Stimulated activated CD4-positive, alpha-beta T cell treated with anti-CD3 and anti-CD28 coated beads, TNF-alpha, amount 100 ng/mL, for 24 hours (primary cell): ENCODE measurements around the gene NOL6.
"Not testable (repeated sequence)": the region's sequence is repeated elsewhere in the genome, so short reads cannot be mapped to it uniquely, and the experiment has no call there.

Experiments
- DNase-seq, 3 experiments: peaks; one replicate each; pipeline ENCODE4 v3.0.0-alpha.2; 2020; ENCODE audit warnings: low read depth in 3 of 3

The NOL6 gene

DNA sequence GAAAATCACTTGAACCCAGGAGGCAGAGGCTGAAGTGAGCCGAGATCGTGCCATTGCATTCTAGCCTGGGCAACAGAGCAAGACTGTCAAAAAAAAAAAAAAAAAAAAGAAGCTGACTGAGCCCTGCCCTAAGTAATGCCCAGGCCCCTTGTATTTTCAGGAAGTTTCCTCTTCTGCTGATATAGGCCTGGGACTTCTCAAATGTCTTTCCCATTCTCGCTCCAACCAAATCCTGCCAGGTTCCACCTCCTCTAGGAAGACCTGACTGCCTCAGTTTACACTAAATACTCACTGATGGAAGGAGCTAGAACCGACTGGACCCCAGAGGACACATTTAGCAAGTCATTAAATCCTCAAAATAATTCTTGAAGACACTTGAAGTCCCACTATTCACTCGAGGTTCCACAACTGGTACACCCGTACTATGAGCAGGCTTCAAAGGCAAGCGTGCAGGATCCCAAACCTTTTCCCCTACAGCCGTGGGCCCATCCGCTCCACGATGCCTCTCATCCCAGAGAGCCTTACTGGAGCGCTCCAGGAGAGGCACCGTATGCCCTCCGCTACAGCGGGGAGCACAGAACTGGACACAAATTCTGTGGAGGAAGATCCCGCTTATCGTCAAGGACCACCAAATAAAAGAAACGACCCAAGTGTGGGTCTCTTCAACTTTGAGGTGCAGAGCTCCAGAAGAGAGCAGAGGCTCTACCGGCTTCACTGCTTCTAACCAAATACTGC is 676 bp downstream of the NOL6 start:
- DNase-seq, result no peak

DNA sequence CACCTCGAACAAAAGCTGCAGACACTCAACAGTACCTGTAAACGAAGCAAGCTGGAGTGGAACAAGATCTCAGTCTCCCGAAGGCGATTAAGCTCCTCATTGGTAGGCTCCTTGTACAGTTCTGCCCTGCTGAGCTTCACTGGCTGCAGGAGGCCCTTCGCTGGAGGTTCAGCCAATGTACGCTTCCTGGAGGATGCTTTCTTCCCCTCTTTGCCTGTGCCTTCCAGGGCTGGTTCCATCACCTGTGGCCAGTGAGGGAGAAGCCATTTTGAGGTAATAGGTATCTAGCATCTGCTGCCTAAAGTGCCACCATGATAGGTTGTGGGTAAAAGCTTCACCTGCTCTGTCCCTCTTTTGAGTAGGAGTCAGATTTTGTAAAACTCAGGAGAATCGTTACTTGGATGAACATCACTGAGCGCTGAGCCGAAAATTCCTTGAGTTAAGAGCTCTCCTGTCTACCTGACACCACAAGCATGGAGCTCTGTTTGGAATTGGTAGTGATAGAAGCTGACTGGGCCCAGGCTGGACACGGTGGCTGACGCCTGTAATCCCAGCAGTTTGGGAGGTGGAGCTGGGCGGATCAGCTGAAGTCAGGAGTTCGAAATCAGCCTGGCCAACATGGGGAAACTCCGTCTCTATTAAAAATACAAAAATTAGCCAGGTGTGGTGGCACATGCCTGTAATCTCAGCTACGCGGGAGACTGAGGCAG is 1.4 kb downstream of the NOL6 start:
- no peak for DNase-seq

DNA sequence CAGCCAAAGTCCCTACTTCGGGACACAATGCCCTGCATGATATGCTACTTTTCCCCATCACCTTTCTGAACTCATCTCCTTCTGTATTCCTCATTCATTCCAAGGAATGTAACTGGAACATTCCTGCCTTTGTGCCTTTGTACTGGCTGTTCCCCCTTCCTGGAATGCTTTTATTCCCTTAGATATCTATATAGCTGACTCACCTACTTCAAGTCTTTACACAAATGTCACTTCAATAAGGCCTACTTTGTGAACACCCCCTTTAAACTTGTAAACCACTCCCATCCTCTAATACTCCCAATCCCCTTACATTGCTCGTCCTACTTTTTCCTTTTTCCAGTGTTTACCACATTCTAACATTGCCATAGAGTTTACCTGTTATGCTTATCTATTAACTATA is 2.4 kb downstream of the NOL6 start:
- DNase-seq, result no peak

DNA sequence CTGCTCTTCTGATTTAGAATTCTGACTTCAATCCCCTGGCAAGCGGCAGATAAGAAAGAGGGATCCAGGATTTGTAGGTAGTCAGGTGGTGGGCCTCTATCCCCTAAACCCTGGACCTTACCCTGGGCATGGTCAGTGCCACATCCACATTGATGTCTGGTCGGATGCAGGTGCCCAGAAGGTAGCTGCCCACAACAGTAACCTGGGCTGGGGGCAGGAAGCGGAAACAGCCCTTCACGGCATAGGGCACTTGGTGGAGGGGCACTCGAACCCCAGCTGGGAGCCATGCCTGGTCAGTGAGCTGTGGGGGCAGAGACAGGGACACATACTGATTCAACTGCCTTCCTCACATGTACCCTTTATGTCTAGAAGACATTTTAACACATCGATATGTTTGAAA is 3.8 kb downstream of the NOL6 start:
- no peak for DNase-seq

DNA sequence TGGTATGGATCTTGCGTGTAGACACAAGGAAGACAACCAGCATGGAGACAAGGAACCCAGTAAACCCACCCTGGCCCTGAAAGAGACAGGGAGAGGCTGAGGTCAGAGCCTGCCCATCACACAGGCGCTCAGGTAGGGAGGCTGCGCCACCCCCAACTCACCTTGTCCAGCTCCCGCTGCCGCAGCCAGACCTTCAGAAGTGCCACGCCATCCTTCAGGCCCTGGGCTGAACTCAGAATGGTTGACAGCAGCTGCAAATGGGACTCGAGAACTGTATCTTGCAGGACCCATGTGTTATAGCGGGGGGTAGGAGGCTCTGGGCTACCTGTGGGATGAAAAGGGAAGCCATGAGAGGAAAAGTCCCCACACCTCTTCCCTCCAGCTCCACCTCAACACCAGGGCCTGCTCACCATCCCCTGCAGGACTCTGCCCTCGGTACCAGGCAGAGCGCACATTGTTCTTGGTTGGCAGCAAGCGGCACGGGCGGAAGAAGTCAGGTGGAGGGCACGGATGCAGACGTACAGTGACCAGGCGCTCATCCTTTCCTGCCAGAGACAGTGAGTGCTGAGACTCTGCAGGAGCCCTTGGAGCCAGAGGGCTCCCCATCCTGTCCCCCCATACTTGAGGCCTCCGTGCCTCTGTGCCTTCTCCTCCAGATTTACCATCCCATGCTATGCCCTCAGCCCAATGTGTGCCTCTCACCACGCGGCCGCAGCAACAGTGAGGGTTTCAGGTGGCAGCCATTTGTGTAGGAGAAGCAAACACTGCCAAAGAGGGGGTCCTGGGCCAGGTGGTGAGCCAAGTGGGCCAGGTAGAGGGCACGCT is 4.7 kb downstream of the NOL6 start:
- DNase-seq, result no peak

DNA sequence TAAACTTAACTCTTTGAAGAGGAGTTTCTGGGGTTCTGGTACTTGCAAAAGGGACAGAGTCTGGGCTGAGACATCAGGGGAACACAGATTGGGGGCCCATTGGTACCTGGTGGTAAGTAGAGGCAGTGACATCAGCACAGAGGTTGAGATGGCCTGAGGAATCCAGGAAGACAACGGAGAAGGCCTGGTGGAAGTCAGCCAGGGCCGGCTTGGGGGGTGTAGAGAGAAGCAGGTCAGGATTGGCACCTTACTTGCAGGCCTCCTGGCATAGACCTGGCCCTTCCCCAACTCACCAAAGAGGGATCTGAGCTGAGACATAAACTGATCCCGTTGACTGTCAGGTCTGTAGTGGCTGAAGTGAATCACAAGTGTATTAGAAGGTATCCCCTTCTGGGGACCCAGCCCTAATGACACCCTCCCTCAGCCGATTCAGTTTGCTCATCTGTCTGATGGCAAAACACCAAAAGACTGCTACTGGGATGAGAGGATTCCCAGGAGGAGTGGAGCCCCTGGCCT is 5.5 kb downstream of the NOL6 start:
- DNase-seq, result no peak

DNA sequence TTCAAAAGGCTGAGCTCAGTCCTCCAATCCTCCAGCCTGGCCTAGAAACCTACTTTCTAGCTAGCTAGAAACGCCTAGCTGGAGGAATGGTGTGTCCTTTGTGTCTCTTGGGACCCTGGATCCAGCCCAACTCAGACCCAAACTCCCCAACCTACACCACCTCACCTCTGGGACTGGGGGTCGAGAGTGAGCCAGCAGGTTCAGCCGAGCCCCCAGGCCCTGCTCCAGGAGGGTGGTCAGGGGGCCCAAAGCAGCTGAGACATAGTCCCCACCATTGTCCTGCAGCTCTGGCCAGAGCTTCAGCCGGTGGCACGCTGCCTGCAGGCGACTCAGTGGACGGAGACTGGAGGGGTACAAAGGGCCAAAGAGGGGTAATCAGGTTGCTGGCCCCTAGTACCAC is 6.2 kb downstream of the NOL6 start:
- DNase-seq, result no peak

DNA sequence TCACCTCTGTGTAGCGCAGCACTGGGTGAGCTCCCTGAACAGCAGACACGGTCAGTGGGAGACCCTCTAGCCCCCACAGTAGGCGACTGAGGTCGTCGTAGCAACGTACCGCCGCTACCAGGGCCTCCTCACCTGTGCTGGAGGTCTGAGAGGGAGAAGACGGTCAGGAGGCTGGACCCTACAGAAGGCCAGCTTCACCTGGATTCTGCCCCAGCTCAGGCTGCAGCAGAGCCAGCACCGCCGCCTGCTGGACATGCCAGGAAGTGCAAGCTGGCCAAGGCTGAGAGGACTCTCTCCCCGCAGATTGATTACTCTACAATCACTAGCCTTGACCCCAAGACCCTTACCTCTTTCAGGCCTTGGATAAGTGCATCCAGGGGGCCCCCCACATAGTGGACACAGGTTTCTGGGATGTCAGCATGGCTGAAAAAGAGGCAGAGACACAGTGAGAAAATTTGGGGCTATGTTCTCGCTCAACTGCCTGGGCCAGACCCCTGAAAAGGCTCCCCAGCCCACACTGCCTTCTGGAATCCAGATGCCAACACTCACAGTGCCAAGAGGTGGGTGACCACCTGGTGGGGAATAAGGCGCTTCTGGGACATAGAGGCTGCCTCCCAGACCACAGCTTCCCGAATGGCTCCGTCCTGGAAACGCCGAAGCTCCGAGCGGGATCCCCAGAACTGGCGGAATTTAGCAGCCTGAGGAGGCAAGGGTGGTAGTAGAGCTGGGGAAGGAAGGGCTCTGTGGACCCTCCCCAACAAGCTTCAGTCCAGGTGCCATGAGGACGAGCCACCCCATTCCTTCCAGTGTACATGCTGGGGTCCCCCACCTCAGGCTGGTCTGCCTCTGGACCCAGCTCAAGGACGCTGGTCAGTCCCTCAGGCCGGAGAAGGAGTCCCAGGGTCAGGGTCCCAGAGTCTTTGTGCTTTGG is 6.9 kb downstream of the NOL6 start:
- peak; percentile 54 to 66 (median 65) for DNase-seq

DNA sequence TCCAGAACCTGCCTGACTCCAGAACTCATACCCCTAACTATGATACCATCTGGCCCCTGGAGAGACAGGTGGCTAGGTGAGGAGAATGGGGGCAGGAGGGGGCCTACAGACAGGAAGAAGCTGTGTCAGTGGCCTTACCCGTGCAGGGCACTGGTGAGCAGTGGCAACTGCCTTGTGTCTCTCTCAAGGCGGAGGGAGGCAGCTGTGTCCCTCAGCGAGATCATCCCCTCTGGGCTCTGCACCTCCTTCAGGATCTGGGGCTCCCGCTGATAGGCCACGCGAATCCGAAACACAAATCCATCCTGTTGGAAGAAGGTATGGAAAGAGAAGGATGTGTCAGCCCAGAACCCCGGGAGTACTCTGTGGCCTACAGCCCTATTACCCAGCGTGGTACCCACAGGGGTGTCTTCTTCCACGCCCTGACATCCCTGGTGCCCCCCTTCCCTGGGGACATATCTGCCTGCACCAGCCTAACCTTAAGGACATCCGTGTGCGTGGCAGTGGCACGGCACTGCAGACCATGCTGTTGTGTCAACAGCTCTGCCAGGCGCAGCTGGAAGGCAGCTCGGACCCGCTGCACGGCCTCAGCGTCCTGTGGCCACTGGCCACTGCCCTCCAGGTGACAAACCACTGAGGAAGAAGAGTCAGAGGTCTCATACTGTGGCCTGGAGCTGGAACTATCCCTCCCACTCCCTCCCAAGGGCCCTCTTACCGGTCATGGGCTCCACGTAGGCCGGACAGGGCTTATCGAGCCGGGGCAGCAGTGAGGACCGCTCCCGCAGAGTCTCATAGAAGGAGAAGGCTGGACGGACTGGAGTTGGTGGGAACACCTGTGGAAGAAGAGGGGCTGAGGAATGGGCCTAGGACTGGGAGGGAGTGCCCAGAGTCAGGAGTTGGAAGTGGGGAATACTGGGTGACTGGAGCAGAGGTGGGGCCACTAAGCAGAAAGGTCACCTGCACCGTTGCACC is 7.8 kb downstream of the NOL6 start:
- no peak for DNase-seq

DNA sequence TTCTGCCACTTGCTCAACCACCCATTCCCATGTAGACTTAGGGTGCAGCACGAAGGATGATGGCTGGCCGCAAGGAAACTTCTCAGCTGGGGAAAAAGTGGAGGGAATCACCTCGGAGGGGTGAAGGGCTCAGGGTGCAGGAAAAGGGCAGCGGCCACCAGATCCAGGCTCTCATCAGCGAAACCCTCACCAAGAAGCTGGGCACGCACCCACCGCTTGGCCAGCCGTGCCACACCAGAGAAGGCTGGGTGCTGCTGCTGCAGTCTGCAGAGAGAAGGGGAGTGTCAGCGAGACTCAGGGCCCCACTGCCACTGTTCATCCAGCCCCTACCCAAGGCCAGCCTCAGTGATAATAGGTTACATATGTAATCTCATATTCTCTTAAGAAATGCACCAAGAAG is 8.6 kb downstream of the NOL6 start:
- DNase-seq, result no peak

DNA sequence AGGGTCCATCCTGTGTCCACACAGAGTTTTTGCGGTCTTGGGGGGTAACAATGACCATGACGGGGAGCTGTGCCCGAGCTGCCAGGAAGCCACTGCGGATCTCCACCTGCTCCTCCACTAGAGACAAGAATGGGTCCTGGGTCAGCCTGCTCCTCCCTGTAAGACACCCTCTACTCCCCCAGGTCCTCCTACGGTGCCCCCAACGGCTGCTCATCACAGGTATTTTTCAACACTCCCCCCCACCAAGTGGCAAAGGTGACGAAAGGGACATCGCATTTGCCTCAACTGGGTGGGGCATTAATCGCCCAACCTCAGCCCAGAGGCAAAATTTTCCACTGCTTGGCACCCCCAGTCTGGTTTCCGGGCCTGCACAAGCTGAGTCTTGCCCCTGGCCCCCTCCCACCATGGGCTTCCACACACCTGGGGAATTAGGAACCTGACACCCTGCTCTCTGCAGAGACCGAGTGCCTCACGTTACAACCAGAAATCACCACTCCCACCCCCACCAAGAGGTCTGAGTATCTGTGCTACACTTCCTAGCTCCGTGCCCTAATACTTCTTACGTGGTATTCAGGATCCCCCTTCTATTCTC is 9.6 kb downstream of the NOL6 start:
- no peak for DNase-seq

DNA sequence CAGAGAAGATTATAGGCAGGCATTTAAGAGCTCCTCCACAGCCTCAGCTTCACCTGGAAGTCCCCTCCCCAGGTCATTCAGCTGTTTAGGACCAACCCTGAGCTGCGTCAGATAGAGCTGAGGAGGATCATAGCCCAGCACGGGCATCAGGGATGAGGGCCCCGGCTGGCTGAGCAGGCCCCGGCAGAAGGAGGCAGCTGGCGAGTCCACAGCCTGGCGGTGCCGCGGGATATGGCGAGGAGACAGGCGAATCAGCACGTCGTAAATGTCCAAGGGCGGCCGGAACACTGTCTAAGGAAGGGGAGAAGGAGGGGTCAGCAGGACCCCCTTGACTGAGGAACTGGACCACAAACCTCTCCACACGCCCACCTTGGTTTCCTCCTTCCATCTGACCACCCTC is 10.6 kb downstream of the NOL6 start:
- DNase-seq, result no peak

DNA sequence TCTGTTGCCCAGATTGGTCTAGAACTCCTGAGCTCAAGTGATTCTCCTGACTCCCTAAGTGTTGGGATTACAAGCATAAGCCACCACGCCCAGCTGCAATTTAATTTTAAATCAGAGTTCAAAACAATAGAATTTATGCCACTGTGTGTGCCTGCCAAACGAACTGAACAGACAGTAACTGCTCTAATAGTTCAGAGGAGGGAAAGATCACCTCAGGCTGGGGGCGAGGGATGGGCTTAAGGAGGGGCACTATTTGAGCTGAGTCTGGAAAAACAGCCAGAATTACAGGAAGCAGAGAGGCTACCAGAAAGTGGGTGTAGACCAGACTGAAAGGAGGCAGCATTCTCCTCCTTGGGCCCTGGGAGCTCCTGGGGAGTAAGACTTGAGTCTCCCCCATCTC is 12.2 kb downstream of the NOL6 start:
- no peak for DNase-seq

DNA sequence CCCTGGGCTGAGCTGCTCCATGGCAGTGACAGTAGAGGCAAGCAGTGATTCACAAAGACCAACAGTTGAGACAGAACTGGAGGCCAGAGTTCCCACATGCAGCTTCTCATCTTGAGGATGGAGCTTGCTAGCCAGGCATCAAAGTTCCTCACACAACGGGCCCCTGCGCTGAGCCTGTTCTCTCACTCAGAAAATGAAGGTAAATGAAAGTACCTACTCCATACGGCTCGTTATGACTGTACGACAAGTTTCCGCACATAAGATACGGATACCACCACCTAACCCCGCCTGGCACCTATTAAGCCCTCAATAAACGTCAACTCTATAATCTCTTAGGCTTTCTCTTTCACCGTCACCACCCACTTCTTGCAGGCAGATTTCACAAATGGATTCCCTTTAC is 12.9 kb downstream of the NOL6 start:
- no peak for DNase-seq

DNA sequence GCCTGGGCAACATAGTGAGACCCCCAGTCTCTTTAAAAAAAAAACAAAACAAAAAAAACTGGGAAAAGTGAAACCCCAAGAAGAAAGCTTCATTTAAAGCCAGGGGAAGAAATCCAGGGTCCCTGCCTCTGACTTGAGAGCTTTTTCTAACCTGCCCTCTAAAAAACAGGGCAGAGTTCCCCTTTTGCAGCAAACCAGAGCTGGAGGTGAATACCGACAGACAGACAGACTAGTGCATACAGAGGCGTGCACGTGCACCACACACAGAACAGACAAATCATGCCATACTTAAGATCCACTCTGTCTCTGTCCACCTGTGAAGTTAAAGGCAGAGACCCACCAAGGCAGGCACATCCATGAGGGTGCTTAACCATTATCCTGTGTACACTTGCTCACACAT is 14.6 kb downstream of the NOL6 start:
- no peak for DNase-seq

DNA sequence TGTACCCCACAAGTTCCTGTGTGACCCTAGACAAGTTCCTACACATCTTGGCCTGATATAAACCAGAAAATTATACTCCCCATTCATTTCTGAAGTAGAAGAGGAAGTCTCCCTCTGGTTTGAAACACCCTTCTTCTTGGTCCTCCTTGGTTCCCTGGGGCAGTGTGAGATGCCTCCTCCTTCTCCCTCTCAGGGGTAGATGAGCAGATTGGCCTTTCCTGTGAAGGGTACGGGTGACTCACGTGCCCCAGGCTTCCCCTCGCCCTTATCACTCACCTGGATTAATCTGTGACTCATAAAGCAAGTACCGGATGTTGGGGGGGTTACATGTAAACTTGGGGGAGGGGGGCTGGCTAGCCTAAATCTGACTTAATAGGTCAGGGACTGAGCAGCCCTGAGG is 15.3 kb downstream of the NOL6 start:
- peak; percentile 27 to 64 (median 36) for DNase-seq

DNA sequence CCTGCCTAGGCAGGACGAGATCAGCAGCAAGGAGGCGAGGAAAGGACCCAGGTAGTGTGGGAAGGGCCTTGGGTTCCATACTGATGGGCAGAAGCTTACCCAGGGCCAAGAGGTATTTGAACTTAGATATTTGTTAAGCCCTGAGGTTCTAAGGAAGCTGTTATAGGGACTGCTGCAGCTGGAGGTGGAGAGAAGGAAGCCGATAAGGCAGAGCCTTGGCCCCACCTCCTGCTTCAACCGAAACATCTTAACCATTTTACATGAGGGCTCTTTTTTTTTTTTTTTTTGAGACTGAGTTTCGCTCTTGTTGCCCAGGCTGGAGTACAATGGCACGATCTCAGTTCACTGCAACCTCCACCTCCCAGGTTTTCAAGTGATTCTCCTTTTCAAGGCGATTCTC is 17.8 kb downstream of the NOL6 start:
- no peak for DNase-seq

DNA sequence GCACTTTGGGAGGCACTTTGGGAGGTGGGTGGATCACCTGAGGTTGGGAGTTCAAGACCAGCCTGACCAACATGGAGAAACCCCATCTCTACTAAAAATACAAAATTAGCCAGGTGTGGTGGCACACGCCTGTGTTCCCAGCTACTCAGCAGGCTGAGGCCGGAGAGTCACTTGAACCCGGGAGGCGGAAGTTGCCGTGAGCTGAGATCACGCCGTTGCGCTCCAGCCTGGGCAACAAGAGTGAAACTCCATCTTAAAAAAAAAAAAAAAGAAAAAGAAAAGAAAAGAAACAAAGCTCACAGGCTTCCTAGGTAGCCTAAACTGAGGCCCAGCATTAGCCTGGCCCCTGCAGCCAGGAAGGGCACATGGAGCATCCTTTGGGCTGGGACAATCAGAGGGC is 18.3 kb downstream of the NOL6 start:
- DNase-seq, result not testable (repeated sequence)

DNA sequence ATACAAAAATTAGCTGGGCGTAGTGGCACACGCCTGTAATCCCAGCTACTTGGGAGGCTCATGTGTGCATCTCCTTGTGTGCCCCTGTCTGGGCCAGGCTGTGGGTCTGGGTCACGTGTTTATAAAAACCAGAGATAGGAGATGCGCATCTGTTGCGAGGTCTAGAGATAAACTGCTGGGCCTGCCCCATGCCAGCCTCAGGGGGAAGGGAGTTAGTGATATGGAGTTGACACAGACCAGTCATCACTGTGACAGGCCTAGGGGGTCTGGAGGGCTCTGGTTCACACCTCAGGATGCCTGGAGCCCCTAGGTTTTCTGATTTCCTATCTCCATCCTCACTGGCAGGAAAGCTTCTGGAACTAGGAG is 19.1 kb downstream of the NOL6 start:
- not testable (repeated sequence) for DNase-seq
